Measurements from ENCODE around the gene SUN3. TPM values are rescaled to one million over a fixed set of nuclear protein-coding genes. Genes with fewer than 3 reads are reported as not detected.

SUN3 gene
- polyA plus RNA-seq, 2 of the 4 experiments (the other 2 are of a cell fraction) = not detected

- CTCF ChIA-PET = interaction anchor here (1.1 kb wide), 1 partner anchor 143 kb away, joined by 3 read pairs; no protein-coding TSS in a partner anchor
- H3K4me2 ChIP-seq = no peak overlapping the region
- no peak for FAIRE-seq
- WGBS (ENCODE audit: missing lambda C conversion rate) = 69% methylated on average over 2 of the region's 2 CpGs
- POLR2A ChIA-PET = no interaction called here
- no peak for ATAC-seq
- H3K27ac ChIP-seq = no peak overlapping the region
- DNase-seq (ENCODE audit: low read depth in 1 of 2, low spot score in 1 of 2) = no peak
- TF ChIP-seq ZFP36 (IDR thresholded peaks at IDR 0.05; ENCODE audit: borderline replicate concordance, partially characterized antibody) = no peak
- no peak for TF ChIP-seq MYC (IDR thresholded peaks at IDR 0.05; ENCODE audit: borderline replicate concordance, low read length)
- no peak for TF ChIP-seq ESRRA (IDR thresholded peaks at IDR 0.05; ENCODE audit: borderline replicate concordance, low read length)
- no peak for TF ChIP-seq MAFK (IDR thresholded peaks at IDR 0.05; ENCODE audit: partially characterized antibody)
- TF ChIP-seq ZC3H11A (IDR thresholded peaks at IDR 0.05) = no peak
- TF ChIP-seq TP53 (CRISPR knock-in tag; IDR thresholded peaks at IDR 0.05) = no peak
- no peak for TF ChIP-seq HDAC2 (IDR thresholded peaks at IDR 0.05)
- TF ChIP-seq RARB (CRISPR knock-in tag; IDR thresholded peaks at IDR 0.05) = no peak
- TF ChIP-seq CHD2 (IDR thresholded peaks at IDR 0.05; ENCODE audit: low read length, partially characterized antibody) = no peak
- TF ChIP-seq SMC3 (IDR thresholded peaks at IDR 0.05) = no peak
- no peak for TF ChIP-seq HOXB13 (CRISPR knock-in tag; IDR thresholded peaks at IDR 0.05; ENCODE audit: low read depth)
- TF ChIP-seq CBX2 (IDR thresholded peaks at IDR 0.05; ENCODE audit: borderline replicate concordance, low read depth) = no peak
- no peak for TF ChIP-seq PBX3 (IDR thresholded peaks at IDR 0.05)
- no peaks in the 10 kb centered on the region for H3K4me1 ChIP-seq
- H3K4me3 ChIP-seq = no peak overlapping the region
- H3K9me3 ChIP-seq = no peaks in the 10 kb centered on the region
These were observed 17.6 kb downstream of the SUN3 start for GRCh38 chr7:48011323-48011722.

GRCh38 chr7:48009954-48010353, 19.0 kb downstream of the SUN3 start:
- Histone ChIP-seq H3K9me3 (no peaks in the 10 kb centered on the region), H3K4me1 (no peaks in the 10 kb centered on the region), H3K27ac (no peak overlapping the region), H3K4me2 (no peak overlapping the region), H3K4me3 (no peak overlapping the region)
- ATAC-seq (no peak), FAIRE-seq (no peak), DNase-seq (ENCODE audit: low read depth in 1 of 2, low spot score in 1 of 2) (no peak)
- no peak for TF ChIP-seq ZFP36 (IDR thresholded peaks at IDR 0.05; ENCODE audit: borderline replicate concordance, partially characterized antibody)
- TF ChIP-seq SMC3 (IDR thresholded peaks at IDR 0.05) = no peak
- no peak for TF ChIP-seq ATOH8 (CRISPR knock-in tag; IDR thresholded peaks at IDR 0.05; ENCODE audit: low read depth)
- no peak for TF ChIP-seq TFCP2L1 (CRISPR knock-in tag; IDR thresholded peaks at IDR 0.05)
- no peak for TF ChIP-seq RARB (CRISPR knock-in tag; IDR thresholded peaks at IDR 0.05)
- no peak for TF ChIP-seq CBX2 (IDR thresholded peaks at IDR 0.05; ENCODE audit: borderline replicate concordance, low read depth)
- TF ChIP-seq CHD4 (IDR thresholded peaks at IDR 0.05; ENCODE audit: borderline replicate concordance) = no peak
- TF ChIP-seq MAFK (IDR thresholded peaks at IDR 0.05; ENCODE audit: partially characterized antibody) = no peak
- TF ChIP-seq RAD21 (conservative IDR thresholded peaks at IDR 0.05 in 1 of 2, IDR thresholded peaks at IDR 0.05 in 1 of 2) = no peak
- TF ChIP-seq CBX8 (IDR thresholded peaks at IDR 0.05) = no peak
- ChIA-PET POLR2A (no interaction called here), CTCF (interaction anchor here (0.7 to 1.5 kb wide), 4 partner anchors 10 to 36 kb away, joined by 3 to 6 read pairs (median 3); no protein-coding TSS in a partner anchor)
- WGBS (ENCODE audit: missing lambda C conversion rate) = 87% methylated on average over 4 of the region's 4 CpGs

- ATAC-seq (no peak), DNase-seq (ENCODE audit: low read depth in 1 of 2, low spot score in 1 of 2) (no peak), FAIRE-seq (no peak)
- WGBS (ENCODE audit: missing lambda C conversion rate) = 73% methylated on average over 4 of the region's 4 CpGs
- H3K9me3 ChIP-seq = no peaks in the 10 kb centered on the region
- H3K27ac ChIP-seq = no peak overlapping the region
- ChIA-PET POLR2A (no interaction called here), CTCF (interaction anchor here (0.7 to 1.5 kb wide), 4 partner anchors 9 to 35 kb away, joined by 3 to 6 read pairs (median 3); no protein-coding TSS in a partner anchor)
- no peaks in the 10 kb centered on the region for H3K4me1 ChIP-seq
- no peak overlapping the region for H3K4me3 ChIP-seq
- no peak for TF ChIP-seq BHLHE40 (IDR thresholded peaks at IDR 0.05; ENCODE audit: low read depth, low read length)
- no peak for TF ChIP-seq RFX5 (IDR thresholded peaks at IDR 0.05)
- TF ChIP-seq CHD2 (IDR thresholded peaks at IDR 0.05; ENCODE audit: low read length, partially characterized antibody) = no peak
- TF ChIP-seq CBX8 (IDR thresholded peaks at IDR 0.05) = no peak
- TF ChIP-seq ESRRA (IDR thresholded peaks at IDR 0.05; ENCODE audit: borderline replicate concordance, low read length) = no peak
- no peak for TF ChIP-seq ZC3H11A (IDR thresholded peaks at IDR 0.05)
- TF ChIP-seq REST (IDR thresholded peaks at IDR 0.05) = no peak
- TF ChIP-seq GATA3 (IDR thresholded peaks at IDR 0.05; ENCODE audit: borderline replicate concordance) = no peak
- no peak for TF ChIP-seq CHD4 (IDR thresholded peaks at IDR 0.05; ENCODE audit: borderline replicate concordance)
- no peak for TF ChIP-seq TFCP2L1 (CRISPR knock-in tag; IDR thresholded peaks at IDR 0.05)
- no peak for TF ChIP-seq CEBPB (IDR thresholded peaks at IDR 0.05)
- no peak for TF ChIP-seq ATOH8 (CRISPR knock-in tag; IDR thresholded peaks at IDR 0.05; ENCODE audit: low read depth)
- no peak for TF ChIP-seq HOXB13 (CRISPR knock-in tag; IDR thresholded peaks at IDR 0.05; ENCODE audit: low read depth)
- TF ChIP-seq ZNF302 (CRISPR knock-in tag; IDR thresholded peaks at IDR 0.05) = no peak
- no peak overlapping the region for H3K4me2 ChIP-seq
These were observed 19.6 kb downstream of the SUN3 start for GRCh38 chr7:48009257-48009656.

All from A549 (cell line).